ENCODE results near the gene NAV2.

DNA sequence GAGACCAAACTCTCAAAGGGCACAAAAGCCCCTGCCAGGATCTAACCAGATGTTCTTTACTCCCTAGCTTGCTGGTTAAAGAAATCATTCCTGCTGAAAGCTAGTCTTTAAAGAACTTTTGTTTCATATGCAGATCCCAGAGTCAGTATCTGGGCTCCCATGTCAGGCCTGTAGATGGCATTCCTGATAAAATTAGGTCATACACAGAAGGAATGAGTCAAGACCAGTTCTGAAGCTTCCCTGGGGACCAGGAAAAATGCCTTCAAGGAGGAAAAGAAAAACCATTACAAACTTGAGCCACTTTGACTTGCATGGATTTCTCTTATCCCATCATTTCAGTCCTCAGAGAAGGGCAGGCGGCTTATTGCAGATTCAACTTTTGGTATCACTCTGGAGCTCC, 441.7 kb downstream of the NAV2 start:
- TF ChIP-seq CTCF (IDR thresholded peaks at IDR 0.05; ENCODE audit: low read length), result no peak
- no peak for TF ChIP-seq EZH2 (optimal IDR thresholded peaks at IDR 0.05; ENCODE audit: low read depth, low read length)
